NCI-H748 (cell line): ENCODE results near the gene KRTAP10-1.
"Not testable (repeated sequence)": the region's sequence is repeated elsewhere in the genome, so short reads cannot be mapped to it uniquely, and the experiment has no call there.

Experiments
- DNase-seq: peaks from one replicate; lab custom pipeline; 2025; ENCODE audit not compliant: unreplicated experiment; lab: John Stamatoyannopoulos, UW

The KRTAP10-1 gene

DNA sequence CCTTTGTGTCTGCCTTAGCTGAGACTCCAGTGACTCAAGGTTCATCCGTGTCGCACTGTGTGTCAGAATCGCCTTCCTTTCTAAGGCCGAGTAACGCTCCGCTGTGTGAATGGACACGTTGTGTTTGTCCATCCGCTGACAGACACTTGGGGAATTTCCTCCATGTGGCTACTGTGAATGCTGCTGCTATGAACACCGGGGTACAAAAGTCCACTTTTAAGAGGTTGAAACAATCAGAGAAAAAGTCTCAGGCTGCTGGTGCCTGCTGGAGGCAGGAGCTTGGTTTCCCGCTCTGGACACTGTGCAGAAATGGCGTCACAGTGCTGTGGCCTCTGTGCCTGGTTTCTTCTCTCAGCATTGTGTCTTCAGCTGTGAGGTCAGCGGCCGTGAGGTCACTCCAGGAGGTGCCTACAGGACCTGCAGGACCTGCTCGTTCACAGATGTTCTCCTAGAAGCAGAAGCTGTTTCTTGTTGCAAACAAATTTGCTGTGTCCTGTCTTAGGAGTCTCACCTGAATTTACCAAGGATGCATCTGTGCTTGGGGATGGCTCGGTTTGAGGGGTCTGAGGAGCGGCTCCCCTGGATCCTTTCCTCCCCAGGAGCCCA, 34.2 kb downstream of the KRTAP10-1 start:
- DNase-seq = no peak

- no peak for DNase-seq
Observed at GRCh38 chr21:44503901-44504399, 36.0 kb downstream of the KRTAP10-1 start.

- DNase-seq = not testable (repeated sequence)
Observed at GRCh38 chr21:44503006-44503889, 36.7 kb downstream of the KRTAP10-1 start.

- no peak for DNase-seq
Observed at GRCh38 chr21:44502171-44502958, 37.6 kb downstream of the KRTAP10-1 start.

- no peak for DNase-seq
Observed at GRCh38 chr21:44500111-44500510, 39.9 kb downstream of the KRTAP10-1 start.

DNA sequence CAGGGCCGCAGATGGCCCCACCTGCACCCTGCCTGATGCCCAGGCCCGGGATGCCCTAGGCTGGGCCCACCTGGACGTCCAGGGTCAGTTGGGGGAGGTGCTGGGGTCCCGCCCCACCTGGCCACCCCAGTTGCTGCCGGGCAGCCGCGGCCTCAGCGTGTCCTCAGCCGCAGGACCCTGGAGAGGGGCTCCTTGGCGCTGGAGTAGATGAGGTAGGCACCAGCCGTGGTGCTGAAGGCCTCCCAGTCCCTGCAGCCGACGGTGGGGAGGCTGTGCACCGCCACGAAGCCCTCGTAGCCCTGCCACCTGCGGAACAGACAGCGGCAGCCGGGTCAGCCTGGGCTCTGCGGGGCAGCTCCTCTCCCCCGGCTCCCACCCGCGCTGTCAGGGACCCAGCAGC, 40.4 kb downstream of the KRTAP10-1 start:
- peak; percentile 36 for DNase-seq

DNA sequence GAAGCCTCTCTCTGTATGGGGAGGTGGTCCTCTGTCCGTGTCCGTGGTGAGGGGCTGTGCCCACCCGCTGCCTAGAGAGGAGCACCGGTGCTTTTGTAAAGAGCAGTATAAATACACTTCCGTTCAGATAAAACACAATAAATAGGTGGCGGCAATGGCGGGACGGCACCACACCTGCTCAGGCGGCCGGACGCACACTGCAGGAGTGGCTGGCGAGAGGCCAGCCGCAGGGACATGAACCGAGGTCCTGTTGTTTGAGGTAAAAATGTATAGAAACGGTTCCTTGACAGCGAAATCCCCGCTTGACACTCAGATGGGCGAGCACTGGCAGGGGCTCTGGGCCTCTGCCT, 40.8 kb downstream of the KRTAP10-1 start:
- peak; percentile 84 for DNase-seq

GRCh38 chr21:44498280-44499210, 41.5 kb downstream of the KRTAP10-1 start:
- DNase-seq = peak; percentile 62

- DNase-seq = peak; percentile 95
Observed at GRCh38 chr21:44497703-44498126, 42.3 kb downstream of the KRTAP10-1 start.

- DNase-seq = peak; percentile 91
Observed at GRCh38 chr21:44496564-44497550, 43.1 kb downstream of the KRTAP10-1 start.

GRCh38 chr21:44495611-44496563, 44.1 kb downstream of the KRTAP10-1 start:
- DNase-seq = no peak

DNA sequence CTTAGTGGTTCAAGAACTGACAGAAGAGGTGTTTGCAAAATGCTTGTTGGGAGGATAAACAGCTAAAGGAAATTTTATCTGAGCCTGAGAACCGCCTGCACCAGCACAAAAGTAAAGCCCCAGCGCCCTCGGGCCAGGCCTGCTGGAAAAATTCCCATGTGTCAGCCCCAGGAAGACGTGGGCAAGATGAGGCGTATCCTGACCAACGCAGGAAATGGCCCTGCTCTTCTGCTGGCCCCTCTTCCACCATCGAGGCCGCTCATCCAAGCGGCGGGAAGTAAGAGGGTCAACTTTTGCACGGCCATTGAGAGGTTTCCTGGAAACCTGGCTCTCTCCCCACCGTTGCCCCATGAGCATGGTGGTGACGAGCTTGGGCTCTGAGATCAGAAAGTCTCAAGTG, 45.0 kb downstream of the KRTAP10-1 start:
- no peak for DNase-seq

GRCh38 chr21:44494418-44494817, 45.6 kb downstream of the KRTAP10-1 start:
- no peak for DNase-seq

DNA sequence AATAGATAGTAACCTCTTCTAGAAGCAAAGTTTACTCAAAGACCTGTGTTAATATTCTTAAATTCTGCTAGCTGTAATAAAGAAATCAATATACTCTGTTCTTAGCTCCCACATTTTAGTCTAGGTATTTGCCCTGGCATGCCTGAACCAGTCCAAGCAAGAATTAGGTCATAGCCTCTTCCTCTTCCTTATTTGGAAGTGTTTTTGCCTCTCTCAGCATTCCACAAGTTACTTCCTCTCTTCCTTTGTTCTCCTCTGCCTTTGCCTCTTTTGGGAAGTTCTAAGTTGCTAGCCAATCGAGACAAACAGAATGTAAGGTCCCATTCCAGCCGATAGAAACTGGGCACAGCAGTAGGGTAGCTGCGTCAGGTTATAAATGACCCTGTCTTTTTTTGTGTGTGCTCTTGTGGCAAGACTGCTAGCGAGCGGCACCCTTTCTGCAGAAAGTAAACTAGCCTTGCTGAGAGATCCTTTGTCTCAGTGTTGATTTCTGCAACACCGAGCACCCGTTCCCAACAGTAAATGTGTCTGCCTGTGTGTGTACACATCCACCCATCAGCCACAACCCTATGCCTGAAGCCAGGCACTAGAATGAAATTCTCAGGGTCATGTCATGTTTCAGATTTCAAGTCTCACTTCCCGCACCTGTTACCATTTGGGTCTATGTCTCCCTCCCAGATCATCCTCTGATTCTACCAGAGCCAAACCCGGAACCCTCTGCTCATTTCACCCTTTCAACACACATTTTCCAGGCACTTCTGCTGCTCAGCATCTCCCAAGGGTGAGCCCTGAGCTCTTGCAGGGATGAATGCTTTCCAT, 47.2 kb downstream of the KRTAP10-1 start:
- DNase-seq = no peak

GRCh38 chr21:44490816-44491215, 49.2 kb downstream of the KRTAP10-1 start:
- DNase-seq = no peak

GRCh38 chr21:44490405-44490804, 49.6 kb downstream of the KRTAP10-1 start:
- no peak for DNase-seq

- DNase-seq = peak; percentile 35
Observed at GRCh38 chr21:44489962-44490361, 50.0 kb downstream of the KRTAP10-1 start.
